Liver (tissue), 9 donors: ENCODE data around the gene HMX3. TPM values are rescaled to one million over a fixed set of nuclear protein-coding genes. Genes with fewer than 3 reads are reported as not detected.

ENCODE experiments used
- DNase-seq: peaks from one replicate; pipeline ENCODE4 v3.0.0-alpha.2; 2017; ENCODE audit warnings: low spot score
- H3K27ac ChIP-seq, 2 donors: one replicate each; pipeline ENCODE4 v1.7.0; 2013; ENCODE audit warnings: inconsistent platforms in 2 of 2, low read length in 2 of 2, control low read depth in 1 of 2, low read depth in 1 of 2, mild to moderate bottlenecking in 1 of 2
- H3K27me3 ChIP-seq, 4 donors: one replicate each; pipeline versions ENCODE4 v1.6.1 to v1.7.0; 2013; ENCODE audit warnings: low read length in 3 of 4, inconsistent platforms in 1 of 4, mild to moderate bottlenecking in 1 of 4, moderate library complexity in 1 of 4; ENCODE audit not compliant: control insufficient read depth in 4 of 4, insufficient read depth in 4 of 4
- H3K36me3 ChIP-seq, 4 donors: one replicate each; pipeline versions ENCODE4 v1.6.1 to v1.7.0; 2013; ENCODE audit warnings: low read length in 3 of 4, mild to moderate bottlenecking in 3 of 4, low read depth in 1 of 4, moderate library complexity in 1 of 4; ENCODE audit not compliant: control insufficient read depth in 4 of 4, insufficient read depth in 3 of 4
- H3K4me1 ChIP-seq, 4 donors: one replicate each; pipeline versions ENCODE4 v1.6.1 to v1.7.0; 2013; ENCODE audit warnings: low read length in 3 of 4, mild to moderate bottlenecking in 3 of 4, moderate library complexity in 1 of 4; ENCODE audit not compliant: control insufficient read depth in 4 of 4, insufficient read depth in 4 of 4
- H3K4me3 ChIP-seq, 3 donors: one replicate each; pipeline versions ENCODE4 v1.6.1 to v1.7.0; 2013; ENCODE audit warnings: low read length in 3 of 3, control low read depth in 1 of 3, low read depth in 1 of 3, mild to moderate bottlenecking in 1 of 3
- H3K9ac ChIP-seq, 2 donors: one replicate each; pipeline ENCODE4 v1.7.0; 2013; ENCODE audit warnings: low read length in 2 of 2, mild to moderate bottlenecking in 2 of 2, moderate library complexity in 2 of 2, control low read depth in 1 of 2, low read depth in 1 of 2
- H3K9me3 ChIP-seq, 4 donors: one replicate each; pipeline versions ENCODE4 v1.6.1 to v1.7.0; 2013; ENCODE audit warnings: low read length in 3 of 4; ENCODE audit not compliant: control insufficient read depth in 4 of 4
- ATF3 ChIP-seq: IDR thresholded peaks from 2 replicates; pipeline ENCODE4 v1.6.1; 2016; ENCODE audit warnings: antibody characterized with exemption
- CTCF ChIP-seq: fragments of 150-350 bp; IDR thresholded peaks from 2 replicates; pipeline ENCODE4 v1.5.1; 2017; ENCODE audit warnings: improper control_type of control experiment, low read depth, low read length; ENCODE audit not compliant: missing input control
- EGR1 ChIP-seq, 2 donors: IDR thresholded peaks; 2 replicates each; pipeline ENCODE4 v1.6.1; 2016 to 2018; ENCODE audit warnings: antibody characterized with exemption in 2 of 2, low read depth in 2 of 2
- FOXA1 ChIP-seq: IDR thresholded peaks from 2 replicates; pipeline ENCODE4 v1.6.1; 2016; ENCODE audit warnings: antibody characterized with exemption
- FOXA2 ChIP-seq: IDR thresholded peaks from 2 replicates; pipeline ENCODE4 v1.6.1; 2016; ENCODE audit warnings: antibody characterized with exemption
- GABPA ChIP-seq, 2 donors: IDR thresholded peaks in 1 of 2; conservative IDR thresholded peaks in 1 of 2; 2 replicates each; pipeline ENCODE4 v1.6.1; 2016; ENCODE audit warnings: antibody characterized with exemption in 2 of 2, mild to moderate bottlenecking in 1 of 2, moderate library complexity in 1 of 2
- HNF4A ChIP-seq, 2 donors: conservative IDR thresholded peaks; 2 replicates each; pipeline ENCODE4 v1.6.1; 2016; ENCODE audit warnings: antibody characterized with exemption in 2 of 2, mild to moderate bottlenecking in 2 of 2
- HNF4G ChIP-seq: IDR thresholded peaks from 2 replicates; pipeline ENCODE4 v1.6.1; 2016; ENCODE audit warnings: antibody characterized with exemption
- JUND ChIP-seq, 2 donors: IDR thresholded peaks; 2 replicates each; pipeline ENCODE4 v1.6.1; 2016; ENCODE audit warnings: antibody characterized with exemption in 2 of 2
- MAX ChIP-seq: IDR thresholded peaks from 2 replicates; pipeline ENCODE4 v1.6.1; 2016; ENCODE audit warnings: antibody characterized with exemption
- NR2F2 ChIP-seq: IDR thresholded peaks from 2 replicates; pipeline ENCODE4 v1.6.1; 2016; ENCODE audit warnings: antibody characterized with exemption
- RAD21 ChIP-seq, 2 donors: IDR thresholded peaks; 2 replicates each; pipeline ENCODE4 v1.6.1; 2016; ENCODE audit warnings: antibody characterized with exemption in 2 of 2, mild to moderate bottlenecking in 2 of 2
- REST ChIP-seq: IDR thresholded peaks from 2 replicates; pipeline ENCODE4 v1.6.1; 2016; ENCODE audit warnings: antibody characterized with exemption, mild to moderate bottlenecking
- RXRA ChIP-seq, 2 donors: IDR thresholded peaks; 2 replicates each; pipeline ENCODE4 v1.6.1; 2017 to 2018; ENCODE audit warnings: antibody characterized with exemption in 2 of 2, mild to moderate bottlenecking in 1 of 2
- SP1 ChIP-seq: IDR thresholded peaks from 2 replicates; pipeline ENCODE4 v1.6.1; 2018; ENCODE audit warnings: antibody characterized with exemption, mild to moderate bottlenecking
- TAF1 ChIP-seq: conservative IDR thresholded peaks from 2 replicates; pipeline ENCODE4 v1.6.1; 2016; ENCODE audit warnings: antibody characterized with exemption, mild to moderate bottlenecking
- YY1 ChIP-seq: IDR thresholded peaks from 2 replicates; pipeline ENCODE4 v1.6.1; 2016; ENCODE audit warnings: antibody characterized with exemption, mild to moderate bottlenecking
- ZBTB33 ChIP-seq: IDR thresholded peaks from 2 replicates; pipeline ENCODE4 v1.6.1; 2016; ENCODE audit warnings: antibody characterized with exemption
- WGBS: extraction: QIAGEN DNeasy Blood & Tissue Kit; methylation state at CpG from one replicate; pipeline ENCODE4 v1.1.7; 2013; 5-methylcytosine and 5-hydroxymethylcytosine counted together
- polyA plus RNA-seq, 2 donors: library from polyadenylated mRNA; stranded (reverse) in 1 of 2; unstranded in 1 of 2; fragments of 200-250 nt in 1 of 2; fragments of >200 nt in 1 of 2; fragmentation: Nextera tagmentation in 1 of 2; extraction: Ambion mirVana in 1 of 2; gene quantifications; one replicate each; pipeline versions ENCODE4 v1.2.1 to v1.2.3, GENCODE V29; 2013 to 2015
- total RNA-seq, 2 donors: library from RNA; depleted of rRNA; stranded (reverse); fragments of >200 nt; gene quantifications; one replicate each; pipeline ENCODE4 v1.2.3, GENCODE V29; 2014
- donor health status: healthy.
- donor health status: healthy.
- donor health status: healthy.
- donor health status: healthy.
- donor health status: healthy.

Gene HMX3
- total and polyA plus RNA-seq, 4 donors, result not detected

- no peak for DNase-seq
- Histone ChIP-seq H3K9me3 (no peaks in the 10 kb centered on the region), H3K4me3 (no peak overlapping the region), H3K36me3 (no peaks in the 10 kb centered on the region), H3K4me1 (peaks cover 17 to 37% (median 29%) of the 10 kb centered on the region in 4 donors), H3K27me3 (peaks cover 13 to 32% (median 30%) of the 10 kb centered on the region in 4 donors), H3K27ac (no peak overlapping the region), H3K9ac (no peak overlapping the region)
- TF ChIP-seq REST (no peak), YY1 (no peak), RAD21 (IDR thresholded peaks at IDR 0.05) (no peak), CTCF (no peak)
- 8% methylated on average over 7 of the region's 7 CpGs for WGBS
Measured at GRCh38 chr10:123139165-123139520, 3.4 kb downstream of the HMX3 start.

GRCh38 chr10:123139521-123140163, 3.9 kb downstream of the HMX3 start:
- Histone ChIP-seq H3K27me3 (peaks cover 13 to 31% (median 27%) of the 10 kb centered on the region in 4 donors), H3K27ac (no peak overlapping the region), H3K4me3 (no peak overlapping the region), H3K36me3 (no peaks in the 10 kb centered on the region), H3K4me1 (peaks cover 14 to 37% (median 28%) of the 10 kb centered on the region in 4 donors), H3K9ac (no peak overlapping the region), H3K9me3 (no peaks in the 10 kb centered on the region)
- no peak for TF ChIP-seq ZBTB33
- no peak for TF ChIP-seq MAX
- no peak for TF ChIP-seq FOXA1
- peak; percentile 21 for TF ChIP-seq REST
- TF ChIP-seq JUND (IDR thresholded peaks at IDR 0.05), result no peak
- TF ChIP-seq RAD21 (IDR thresholded peaks at IDR 0.05), result peak; percentile 9 to 50
- TF ChIP-seq YY1, result no peak
- no peak for TF ChIP-seq HNF4G
- TF ChIP-seq ATF3, result no peak
- no peak for TF ChIP-seq TAF1
- TF ChIP-seq FOXA2, result no peak
- TF ChIP-seq RXRA (IDR thresholded peaks at IDR 0.05), result peak in 1 of 2 donors; percentile 20
- TF ChIP-seq CTCF, result no peak
- no peak for TF ChIP-seq SP1
- TF ChIP-seq HNF4A (conservative IDR thresholded peaks at IDR 0.05), result peak; percentile 43 to 48
- TF ChIP-seq EGR1 (IDR thresholded peaks at IDR 0.05; ENCODE audit: low read depth in 2 of 2), result no peak
- no peak for TF ChIP-seq NR2F2
- peak in 1 of 2 donors; percentile 72 for TF ChIP-seq GABPA (IDR thresholded peaks at IDR 0.05 in 1 of 2, conservative IDR thresholded peaks at IDR 0.05 in 1 of 2)
- WGBS, result 4% methylated on average over 32 of the region's 32 CpGs
- DNase-seq, result no peak
